Trophoblast cell (in vitro differentiated cells and primary cell): Measurements from ENCODE around the gene WNT5A.

Source experiments
- DNase-seq, 2 donors: peaks; one replicate each; pipeline ENCODE4 v3.0.0-alpha.2; 2016
- H2AFZ ChIP-seq: 2 replicates; pipeline ENCODE4 v1.6.1; 2013; ENCODE audit warnings: low read length, moderate library complexity, mild to moderate bottlenecking; ENCODE audit not compliant: insufficient read depth, poor library complexity
- H2AK5ac ChIP-seq: 2 replicates; pipeline ENCODE4 v1.6.1; 2013; ENCODE audit warnings: mild to moderate bottlenecking, low read length
- H2BK120ac ChIP-seq: 2 replicates; pipeline ENCODE4 v1.6.1; 2013; ENCODE audit warnings: low read length, mild to moderate bottlenecking, moderate library complexity; ENCODE audit not compliant: insufficient read depth, poor library complexity
- H2BK12ac ChIP-seq: 2 replicates; pipeline ENCODE4 v1.6.1; 2013; ENCODE audit warnings: mild to moderate bottlenecking, low read length, moderate library complexity
- H2BK5ac ChIP-seq: 2 replicates; pipeline ENCODE4 v1.6.1; 2013; ENCODE audit warnings: low read length, low read depth, moderate library complexity, mild to moderate bottlenecking; ENCODE audit not compliant: poor library complexity
- H3K14ac ChIP-seq: 2 replicates; pipeline ENCODE4 v1.6.1; 2013; ENCODE audit warnings: mild to moderate bottlenecking, low read length
- H3K18ac ChIP-seq: 2 replicates; pipeline ENCODE4 v1.6.1; 2013; ENCODE audit warnings: mild to moderate bottlenecking, low read length
- H3K23ac ChIP-seq: 2 replicates; pipeline ENCODE4 v1.6.1; 2013; ENCODE audit warnings: low read length
- H3K27ac ChIP-seq: 2 replicates; pipeline ENCODE4 v1.5.1; 2013; ENCODE audit warnings: low read depth, mild to moderate bottlenecking, inconsistent platforms, low read length, moderate library complexity
- H3K27me3 ChIP-seq: 2 replicates; pipeline ENCODE4 v1.6.1; 2013; ENCODE audit warnings: inconsistent platforms, mild to moderate bottlenecking, low read length, moderate library complexity; ENCODE audit not compliant: insufficient read depth
- H3K36me3 ChIP-seq, 2 experiments: 1 replicate in 1 of 2; 2 replicates in 1 of 2; pipeline ENCODE4 v1.6.1; 2013; ENCODE audit warnings: low read length in 2 of 2, mild to moderate bottlenecking in 2 of 2, moderate library complexity in 1 of 2; ENCODE audit not compliant: insufficient read depth in 2 of 2, control insufficient read depth in 1 of 2
- H3K4ac ChIP-seq: 2 replicates; pipeline ENCODE4 v1.6.1; 2013; ENCODE audit warnings: low read depth, mild to moderate bottlenecking, low read length, moderate library complexity
- H3K4me1 ChIP-seq, 2 experiments: 1 replicate in 1 of 2; 2 replicates in 1 of 2; pipeline ENCODE4 v1.6.1; 2013; ENCODE audit warnings: low read length in 2 of 2, mild to moderate bottlenecking in 2 of 2, moderate library complexity in 1 of 2; ENCODE audit not compliant: insufficient read depth in 2 of 2, control insufficient read depth in 1 of 2
- H3K4me2 ChIP-seq: 2 replicates; pipeline ENCODE4 v1.6.1; 2013; ENCODE audit warnings: inconsistent platforms, mild to moderate bottlenecking, low read length, moderate library complexity
- H3K4me3 ChIP-seq: 2 replicates; pipeline ENCODE4 v1.5.1; 2013; ENCODE audit warnings: mild to moderate bottlenecking, low read depth, low read length, inconsistent platforms
- H3K79me1 ChIP-seq: one replicate; pipeline ENCODE4 v1.6.1; 2013; ENCODE audit warnings: low read length
- H3K79me2 ChIP-seq: 2 replicates; pipeline ENCODE4 v1.6.1; 2013; ENCODE audit warnings: low read length, mild to moderate bottlenecking; ENCODE audit not compliant: control insufficient read depth, insufficient read depth, poor library complexity
- H3K9ac ChIP-seq: 2 replicates; pipeline ENCODE4 v1.6.1; 2013; ENCODE audit warnings: mild to moderate bottlenecking, low read length
- H3K9me3 ChIP-seq: 2 replicates; pipeline ENCODE4 v1.6.1; 2013; ENCODE audit warnings: low read depth, mild to moderate bottlenecking, control low read depth, inconsistent platforms, low read length; ENCODE audit not compliant: insufficient read depth
- H4K12ac ChIP-seq: 2 replicates; pipeline ENCODE4 v1.6.1; 2013; ENCODE audit warnings: low read depth, mild to moderate bottlenecking, low read length, moderate library complexity
- H4K8ac ChIP-seq: 2 replicates; pipeline ENCODE4 v1.6.1; 2013; ENCODE audit warnings: low read depth, mild to moderate bottlenecking, low read length, moderate library complexity
- H4K91ac ChIP-seq: one replicate; pipeline ENCODE4 v1.6.1; 2013; ENCODE audit warnings: low read depth, mild to moderate bottlenecking, low read length, moderate library complexity
- WGBS: extraction: QIAGEN DNeasy Blood & Tissue Kit; methylation state at CpG from one replicate; pipeline ENCODE4 v1.1.7; 2013; ENCODE audit warnings: missing lambda C conversion rate; ENCODE audit not compliant: insufficient read length, insufficient coverage; ENCODE audit errors: extremely low coverage; 5-methylcytosine and 5-hydroxymethylcytosine counted together

The WNT5A gene

GRCh38 chr3:55512571-55513343 is 25.7 kb upstream of the WNT5A start:
- WGBS, result no CpG with 5 or more reads among the region's 11 CpGs
- H3K9ac ChIP-seq, result no peak overlapping the region
- no peak overlapping the region for H2AK5ac ChIP-seq
- H3K23ac ChIP-seq, result no peak overlapping the region
- H3K4me2 ChIP-seq, result no peak overlapping the region
- H3K4me3 ChIP-seq, result no peak overlapping the region
- H3K27me3 ChIP-seq, result no peaks in the 10 kb centered on the region
- no peak overlapping the region for H2BK5ac ChIP-seq
- H3K9me3 ChIP-seq, result no peaks in the 10 kb centered on the region
- no peaks in the 10 kb centered on the region for H3K79me1 ChIP-seq
- no peak overlapping the region for H4K91ac ChIP-seq
- no peaks in the 10 kb centered on the region for H3K36me3 ChIP-seq
- no peak overlapping the region for H3K14ac ChIP-seq
- DNase-seq, result no peak
- no peak overlapping the region for H3K4ac ChIP-seq
- H2BK120ac ChIP-seq, result no peak overlapping the region
- H2BK12ac ChIP-seq, result no peak overlapping the region
- peaks cover 2% of the 10 kb centered on the region in 2 experiments for H3K4me1 ChIP-seq
- no peak overlapping the region for H3K27ac ChIP-seq
- H3K18ac ChIP-seq, result no peak overlapping the region
- no peak overlapping the region for H4K12ac ChIP-seq
- no peak overlapping the region for H4K8ac ChIP-seq
- no peaks in the 10 kb centered on the region for H3K79me2 ChIP-seq
- H2AFZ ChIP-seq, result no peak overlapping the region

GRCh38 chr3:55511895-55512570 is 24.9 kb upstream of the WNT5A start:
- Histone ChIP-seq H2AFZ (no peak overlapping the region), H3K14ac (no peak overlapping the region), H4K91ac (no peak overlapping the region), H3K9ac (no peak overlapping the region), H3K4me3 (no peak overlapping the region), H3K27me3 (no peaks in the 10 kb centered on the region), H3K4me2 (no peak overlapping the region), H4K12ac (no peak overlapping the region), H3K9me3 (no peaks in the 10 kb centered on the region), H2BK5ac (no peak overlapping the region), H2BK12ac (no peak overlapping the region), H3K18ac (no peak overlapping the region), H3K23ac (no peak overlapping the region), H3K79me1 (no peaks in the 10 kb centered on the region), H3K4me1 (peaks cover 2% of the 10 kb centered on the region in 2 experiments), H3K4ac (no peak overlapping the region), H4K8ac (no peak overlapping the region), H3K79me2 (no peaks in the 10 kb centered on the region), H2AK5ac (no peak overlapping the region), H3K27ac (no peak overlapping the region), H2BK120ac (no peak overlapping the region), H3K36me3 (no peaks in the 10 kb centered on the region)
- peak in 1 of 2 donors; percentile 15 for DNase-seq
- no CpG with 5 or more reads among the region's 7 CpGs for WGBS

DNA sequence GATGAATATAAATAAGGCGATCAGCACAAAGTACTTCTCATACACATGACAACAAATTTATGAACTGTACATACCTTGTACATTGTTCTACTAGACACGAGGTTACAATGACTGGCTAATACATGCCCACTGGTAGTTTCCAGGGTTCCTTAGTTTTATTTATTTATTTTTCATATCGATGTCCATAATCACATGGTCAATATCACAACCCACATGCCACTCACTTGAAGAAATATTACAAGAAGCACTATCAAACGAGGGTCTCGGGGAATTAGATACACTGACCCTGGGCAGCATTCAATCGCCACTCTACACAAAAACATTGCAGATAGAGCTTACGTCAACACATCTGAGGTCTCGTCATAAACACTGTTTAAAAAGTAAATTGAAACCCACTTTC is 21.2 kb upstream of the WNT5A start:
- DNase-seq, result no peak
- Histone ChIP-seq H3K36me3 (no peaks in the 10 kb centered on the region), H3K14ac (no peak overlapping the region), H3K79me1 (no peaks in the 10 kb centered on the region), H3K9me3 (no peaks in the 10 kb centered on the region), H3K18ac (no peak overlapping the region), H3K27me3 (no peaks in the 10 kb centered on the region), H3K9ac (no peak overlapping the region), H3K79me2 (no peaks in the 10 kb centered on the region), H3K4ac (no peak overlapping the region), H2AK5ac (no peak overlapping the region), H2BK12ac (no peak overlapping the region), H3K23ac (no peak overlapping the region), H4K12ac (no peak overlapping the region), H3K27ac (no peak overlapping the region), H3K4me2 (no peak overlapping the region), H2BK5ac (no peak overlapping the region), H4K91ac (no peak overlapping the region), H3K4me3 (no peak overlapping the region), H4K8ac (no peak overlapping the region), H3K4me1 (peaks cover 2% of the 10 kb centered on the region in 2 experiments), H2BK120ac (no peak overlapping the region), H2AFZ (no peak overlapping the region)
- WGBS, result no CpG with 5 or more reads among the region's 8 CpGs

DNA sequence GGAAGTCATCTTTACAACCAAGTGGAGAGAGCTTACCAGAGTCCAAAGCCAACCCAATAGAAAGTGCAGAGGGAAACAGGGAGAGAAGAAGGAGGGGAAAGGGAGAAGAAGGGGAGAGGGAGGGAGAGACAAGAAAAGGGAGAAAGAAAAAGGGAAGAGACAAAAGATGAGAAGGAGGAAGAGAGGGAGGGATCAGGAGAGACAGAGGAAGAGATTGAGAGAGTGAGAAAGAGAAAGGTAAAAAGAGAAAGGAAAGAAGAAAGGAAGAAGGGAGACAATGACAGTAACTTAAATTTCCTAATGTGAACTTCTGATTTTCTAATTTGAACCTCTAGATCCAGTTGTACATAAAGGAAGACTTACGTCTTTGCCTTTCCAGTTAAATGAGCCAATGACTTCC is 20.7 kb upstream of the WNT5A start:
- Histone ChIP-seq H4K12ac (no peak overlapping the region), H4K8ac (no peak overlapping the region), H2BK120ac (no peak overlapping the region), H3K36me3 (no peaks in the 10 kb centered on the region), H3K79me1 (no peaks in the 10 kb centered on the region), H4K91ac (no peak overlapping the region), H3K27me3 (no peaks in the 10 kb centered on the region), H3K9ac (no peak overlapping the region), H2BK5ac (no peak overlapping the region), H2BK12ac (no peak overlapping the region), H3K4ac (no peak overlapping the region), H3K18ac (no peak overlapping the region), H3K4me2 (no peak overlapping the region), H2AK5ac (no peak overlapping the region), H3K23ac (no peak overlapping the region), H3K79me2 (no peaks in the 10 kb centered on the region), H3K4me1 (no peaks in the 10 kb centered on the region), H3K9me3 (no peaks in the 10 kb centered on the region), H2AFZ (no peak overlapping the region), H3K27ac (no peak overlapping the region), H3K4me3 (no peak overlapping the region), H3K14ac (no peak overlapping the region)
- WGBS, result no CpG with 5 or more reads among the region's 1 CpG
- no peak for DNase-seq
